ENCODE results near the gene POLE.

POLE gene

DNA sequence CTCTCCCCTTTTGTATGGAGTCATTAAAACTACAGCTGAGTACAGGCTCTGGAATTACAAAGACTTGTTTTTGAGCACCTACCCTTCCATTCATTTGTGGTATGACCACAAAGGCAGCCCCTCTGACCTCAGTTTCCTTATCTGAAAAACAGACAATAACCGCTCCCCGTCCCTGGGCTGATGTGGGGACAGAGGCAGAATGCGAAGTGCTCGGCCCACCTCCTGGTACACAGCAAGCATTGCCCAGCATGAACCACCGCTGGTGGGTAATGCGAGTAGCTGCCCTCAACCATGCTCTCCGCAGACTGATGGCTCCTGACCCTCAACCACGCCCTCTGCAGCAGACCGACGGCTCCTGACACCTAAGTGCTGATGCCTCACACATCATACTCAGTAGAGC lies 46.2 kb downstream of the POLE start:
- no peak for DNase-seq
- in situ Hi-C loops (cut with HindIII; ENCODE audit: low pct_ligation_motif_present, low pct_unique_long_range_greater_than_20kb, low sequenced_read_pairs) = no loop called here

DNA sequence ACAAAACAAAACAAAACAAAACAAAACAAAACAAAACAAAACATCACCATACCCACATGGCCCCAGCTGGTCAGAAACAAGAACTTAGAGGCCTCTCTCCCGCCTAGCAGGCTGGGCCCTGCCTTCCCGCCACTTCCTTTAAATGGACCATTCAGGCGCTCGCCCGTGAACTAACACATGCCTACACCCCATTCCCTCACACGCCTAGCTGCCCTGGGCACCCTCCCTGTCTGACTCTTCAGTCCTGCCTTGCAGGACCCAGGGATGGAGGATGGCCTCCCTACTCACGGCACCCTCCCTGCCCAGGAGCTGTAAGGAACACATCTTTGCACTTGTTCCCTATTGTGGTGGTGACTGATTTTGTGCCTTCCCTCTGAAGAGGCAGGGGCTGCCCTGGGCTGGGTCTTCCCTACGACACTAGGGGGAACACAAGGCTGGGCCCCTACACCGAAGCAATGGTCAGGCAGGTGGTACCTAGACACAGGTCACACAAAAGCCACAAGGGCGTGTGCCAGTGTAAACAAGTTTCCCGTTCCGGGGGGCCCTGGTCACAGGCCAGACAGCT lies 47.1 kb downstream of the POLE start:
- no peak for DNase-seq
- in situ Hi-C loops (cut with HindIII; ENCODE audit: low pct_ligation_motif_present, low pct_unique_long_range_greater_than_20kb, low sequenced_read_pairs) = no loop called here

DNA sequence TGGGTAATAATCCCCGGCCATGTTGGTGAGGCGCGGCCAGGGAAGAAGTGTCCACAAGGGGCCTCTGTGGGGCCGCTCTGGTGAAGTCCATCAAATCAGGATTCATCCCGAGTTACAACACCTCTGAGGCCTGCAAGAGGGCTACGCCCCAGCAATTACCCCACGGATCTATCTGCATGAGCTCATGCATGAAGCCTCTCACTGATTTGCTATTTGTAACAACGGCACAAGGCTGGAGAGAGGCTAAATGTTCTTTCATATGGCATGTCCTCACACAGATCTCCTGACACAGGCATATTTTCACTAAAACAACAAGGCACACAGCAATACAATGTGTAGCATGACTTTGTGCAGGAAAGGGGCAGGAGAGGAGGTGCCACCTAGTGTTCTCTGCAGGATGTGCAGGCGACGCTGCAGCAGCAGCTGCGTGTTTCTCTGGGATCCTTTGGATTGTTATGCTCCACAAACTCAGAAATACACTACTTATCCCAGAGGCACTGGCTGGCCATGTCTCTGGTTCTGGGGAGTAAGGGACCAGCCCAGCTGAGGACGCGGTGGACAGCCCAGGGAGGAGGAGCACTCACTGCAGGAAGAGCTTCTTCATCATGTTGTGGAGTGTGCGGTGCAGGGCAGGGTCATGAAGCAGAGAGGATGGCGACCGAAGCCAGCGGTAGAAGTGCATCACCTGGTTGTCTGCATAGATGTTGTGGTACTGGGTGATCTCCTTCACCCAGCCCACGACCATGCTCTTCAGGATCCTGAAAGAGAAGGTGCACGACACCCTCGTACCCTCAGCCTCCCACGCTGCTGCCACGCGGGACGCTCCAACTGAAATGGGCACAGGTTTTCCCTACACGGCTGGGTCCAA lies 48.4 kb downstream of the POLE start:
- in situ Hi-C loops (cut with HindIII; ENCODE audit: low pct_ligation_motif_present, low pct_unique_long_range_greater_than_20kb, low sequenced_read_pairs) = no loop called here
- DNase-seq = peak; percentile 47

DNA sequence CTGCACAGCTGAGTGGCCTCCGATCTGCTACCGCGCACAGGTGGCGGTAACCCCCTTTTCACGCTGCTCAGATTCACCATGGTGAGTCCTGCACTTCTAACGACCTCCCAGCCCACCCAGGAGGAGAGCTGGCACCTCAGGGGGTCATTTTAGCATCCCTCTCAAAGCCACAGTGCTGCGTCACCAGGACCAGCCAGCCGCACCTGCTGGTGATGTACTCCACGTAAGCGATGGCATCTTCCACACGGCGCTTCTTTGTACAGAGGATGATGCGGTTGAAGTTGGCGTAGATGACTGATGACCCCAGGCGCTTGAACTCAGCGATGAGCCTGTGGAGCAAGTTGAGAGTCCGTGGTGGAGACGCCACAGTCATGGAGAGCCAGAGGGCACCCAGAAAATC lies 49.3 kb downstream of the POLE start:
- in situ Hi-C loops (cut with HindIII; ENCODE audit: low pct_ligation_motif_present, low pct_unique_long_range_greater_than_20kb, low sequenced_read_pairs) = no loop called here

DNA sequence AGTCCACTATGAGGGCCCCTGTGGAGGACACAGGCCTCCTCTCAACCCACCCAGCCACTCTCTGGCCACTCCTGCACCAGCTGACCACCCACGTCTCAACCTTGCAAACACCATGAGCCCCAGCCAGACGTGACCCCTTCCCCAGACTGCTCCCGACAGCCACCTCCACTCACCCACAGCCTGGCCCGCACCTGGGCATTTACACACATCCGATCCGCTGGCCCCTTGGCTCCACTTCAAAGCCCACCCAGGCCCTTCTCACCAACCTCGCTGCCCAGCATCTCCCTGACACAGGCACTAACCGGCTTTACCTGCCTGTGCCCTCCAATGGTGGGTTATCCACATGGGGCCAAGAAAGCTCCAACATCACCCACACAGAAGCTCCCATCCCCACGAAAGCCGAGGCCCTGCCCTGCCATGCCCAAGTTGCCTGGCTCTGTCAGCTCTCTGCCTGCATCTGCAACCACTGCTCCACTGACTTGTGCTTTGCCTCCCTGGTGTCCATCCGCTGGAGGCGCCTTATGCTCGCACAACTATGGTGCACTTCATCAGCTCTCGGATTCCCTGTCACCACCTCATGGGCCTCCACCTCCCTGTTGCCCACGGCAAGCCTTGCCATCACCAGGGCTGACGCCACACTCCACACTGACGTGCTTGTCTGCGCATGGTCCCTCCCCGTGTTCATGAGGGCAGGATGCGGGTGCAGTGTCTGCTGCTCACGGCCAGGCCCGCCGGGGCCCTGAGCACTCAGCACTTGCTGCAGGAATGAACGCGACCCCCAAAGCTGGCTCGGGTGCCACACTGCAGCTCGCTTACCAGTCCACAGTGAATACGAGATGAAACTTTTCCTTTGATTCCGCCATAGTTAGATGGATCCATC lies 51.8 kb downstream of the POLE start:
- in situ Hi-C loops (cut with HindIII; ENCODE audit: low pct_ligation_motif_present, low pct_unique_long_range_greater_than_20kb, low sequenced_read_pairs) = no loop called here
- no peak for DNase-seq

More for the DNA sequence above, 49.3 kb downstream of the POLE start:
- DNase-seq = no peak

DNA sequence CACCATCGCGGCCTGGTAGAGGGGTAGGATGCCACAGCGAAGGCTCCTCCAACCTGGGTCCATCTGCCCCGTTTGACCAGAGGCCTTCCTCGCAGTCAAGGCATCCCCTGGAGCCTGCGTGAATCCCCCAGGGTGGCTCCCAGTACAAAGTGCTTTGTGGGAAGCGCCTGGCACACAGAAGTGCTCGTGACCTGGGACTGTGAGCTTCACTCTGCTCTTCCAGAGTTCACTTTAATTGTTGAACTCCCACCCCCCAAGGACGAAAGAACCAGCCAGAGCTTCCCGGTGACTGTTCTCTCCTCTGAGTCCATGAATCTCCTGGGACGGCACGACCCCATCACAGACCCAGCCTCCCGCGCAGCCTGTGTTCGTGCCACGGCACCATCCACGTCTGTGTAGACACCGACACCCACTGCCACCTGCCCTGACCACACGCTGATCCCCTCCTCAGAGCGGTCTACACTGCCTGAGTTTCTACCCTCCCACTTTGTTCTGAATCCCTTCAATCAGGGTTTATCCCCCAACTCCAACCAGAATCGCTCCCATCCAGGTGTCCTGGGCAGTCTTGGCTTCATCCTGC lies 52.6 kb downstream of the POLE start:
- in situ Hi-C loops (cut with HindIII; ENCODE audit: low pct_ligation_motif_present, low pct_unique_long_range_greater_than_20kb, low sequenced_read_pairs) = no loop called here
- DNase-seq = no peak

DNA sequence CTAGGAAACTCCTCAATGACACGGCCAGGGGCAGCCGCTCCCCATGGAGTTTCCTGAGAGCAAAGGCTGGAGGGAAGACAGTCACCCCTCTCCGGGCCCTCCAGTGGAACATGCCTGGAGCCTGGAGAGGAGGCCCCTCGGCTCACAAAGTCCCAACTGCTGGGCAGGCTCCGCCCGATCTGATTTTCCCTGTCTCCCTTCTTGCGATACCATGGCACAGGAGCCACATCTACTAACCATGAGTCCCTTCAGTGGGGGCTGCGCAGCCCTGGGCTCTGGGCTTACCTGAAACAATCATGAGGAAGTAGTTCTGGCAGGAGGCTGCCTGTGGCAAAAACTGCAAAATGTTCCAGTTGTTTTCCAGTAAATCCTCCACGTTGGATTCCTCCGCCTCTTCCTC lies 53.2 kb downstream of the POLE start:
- in situ Hi-C loops (cut with HindIII; ENCODE audit: low pct_ligation_motif_present, low pct_unique_long_range_greater_than_20kb, low sequenced_read_pairs) = no loop called here
- no peak for DNase-seq

DNA sequence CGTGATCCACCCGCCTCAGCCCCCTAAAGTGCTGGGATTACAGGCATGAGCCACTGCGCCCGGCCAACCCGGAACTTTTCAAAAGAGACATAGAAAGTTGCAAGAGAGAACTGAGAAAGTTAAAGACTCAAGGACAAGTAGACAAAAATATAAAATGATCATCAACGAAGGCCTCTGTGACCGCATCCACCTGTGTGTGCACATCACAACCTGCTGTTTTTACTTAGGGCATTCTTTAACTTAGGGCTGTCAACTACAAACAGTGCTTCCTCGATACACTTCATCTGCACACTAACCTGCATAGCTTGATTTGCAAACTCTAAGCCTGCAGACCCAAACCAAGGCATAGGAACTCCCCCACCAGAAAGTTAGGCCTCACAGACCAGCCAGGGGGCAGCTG lies 53.7 kb downstream of the POLE start:
- DNase-seq = no peak
- in situ Hi-C loops (cut with HindIII; ENCODE audit: low pct_ligation_motif_present, low pct_unique_long_range_greater_than_20kb, low sequenced_read_pairs) = no loop called here

DNA sequence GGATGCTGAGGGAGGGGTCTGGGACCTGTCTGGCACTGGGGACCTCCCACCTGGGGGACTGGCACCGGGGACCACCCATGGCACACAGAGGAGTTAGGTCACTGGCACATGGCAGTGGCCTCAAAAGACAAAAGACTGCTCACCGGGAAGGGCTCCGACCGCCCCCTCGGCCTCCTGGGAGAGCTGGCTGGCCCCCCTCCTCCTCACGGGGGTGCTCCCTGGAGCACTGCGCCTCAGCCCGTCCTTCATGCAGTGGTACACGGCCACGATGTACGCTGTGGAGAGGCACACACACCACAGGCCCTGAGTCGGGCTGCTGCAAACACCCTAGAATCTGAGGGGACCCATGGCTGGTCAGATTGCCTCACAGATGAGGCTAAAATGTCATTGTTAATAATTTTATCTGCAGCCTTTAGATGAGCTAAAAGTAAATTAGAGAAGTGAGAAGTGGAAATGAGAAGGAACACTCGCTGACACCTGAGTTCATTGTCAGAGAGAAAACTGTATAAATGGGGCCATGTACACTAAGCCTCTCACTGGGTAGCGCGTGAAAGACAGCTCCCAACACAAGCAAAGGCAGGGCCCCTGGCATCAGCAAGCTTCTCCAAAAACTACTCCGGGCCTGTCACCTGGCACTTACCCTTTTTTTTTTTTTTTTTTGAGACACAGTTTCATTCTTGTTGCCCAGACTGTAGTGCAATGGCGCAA lies 54.5 kb downstream of the POLE start:
- in situ Hi-C loops (cut with HindIII; ENCODE audit: low pct_ligation_motif_present, low pct_unique_long_range_greater_than_20kb, low sequenced_read_pairs) = no loop called here
- no peak for DNase-seq

DNA sequence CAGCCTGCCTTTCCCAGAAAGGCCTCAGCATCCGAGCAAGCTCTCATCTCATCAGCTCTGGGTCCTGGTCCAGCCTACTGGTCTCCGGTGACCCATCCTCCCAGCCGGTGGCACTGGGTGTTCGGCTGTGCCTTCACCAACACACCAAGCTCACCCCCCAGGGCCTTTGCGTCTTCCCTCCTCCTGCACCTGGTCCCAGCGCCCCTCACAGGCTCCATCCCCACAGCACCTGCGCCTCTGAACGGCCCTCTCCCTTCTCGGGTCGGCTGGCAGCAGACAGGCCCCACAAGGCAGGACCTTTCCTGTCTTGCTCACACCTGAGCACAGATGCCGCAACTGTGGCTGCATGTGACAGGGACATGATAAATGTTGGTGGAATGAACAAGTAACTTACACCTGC lies 55.5 kb downstream of the POLE start:
- DNase-seq = no peak
- in situ Hi-C loops (cut with HindIII; ENCODE audit: low pct_ligation_motif_present, low pct_unique_long_range_greater_than_20kb, low sequenced_read_pairs) = no loop called here

DNA sequence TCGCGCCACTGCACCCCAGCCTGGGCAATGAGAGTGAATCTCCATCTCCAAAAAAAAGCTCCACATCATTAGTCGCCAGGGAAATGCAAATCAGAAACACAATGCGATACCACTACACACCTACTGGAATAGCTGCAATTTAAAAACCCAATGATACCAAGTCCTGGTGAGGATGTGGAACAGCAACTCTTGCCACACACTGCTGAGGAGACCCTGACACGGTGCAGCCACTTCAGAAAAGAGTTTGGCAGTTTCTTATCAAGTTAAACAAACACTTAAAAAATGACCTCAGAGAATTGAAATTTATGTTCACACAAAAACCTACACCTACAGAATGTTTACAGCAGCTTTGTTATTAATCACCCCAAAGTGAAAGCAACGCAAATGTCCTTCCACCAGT lies 56.5 kb downstream of the POLE start:
- DNase-seq = no peak
- in situ Hi-C loops (cut with HindIII; ENCODE audit: low pct_ligation_motif_present, low pct_unique_long_range_greater_than_20kb, low sequenced_read_pairs) = no loop called here

DNA sequence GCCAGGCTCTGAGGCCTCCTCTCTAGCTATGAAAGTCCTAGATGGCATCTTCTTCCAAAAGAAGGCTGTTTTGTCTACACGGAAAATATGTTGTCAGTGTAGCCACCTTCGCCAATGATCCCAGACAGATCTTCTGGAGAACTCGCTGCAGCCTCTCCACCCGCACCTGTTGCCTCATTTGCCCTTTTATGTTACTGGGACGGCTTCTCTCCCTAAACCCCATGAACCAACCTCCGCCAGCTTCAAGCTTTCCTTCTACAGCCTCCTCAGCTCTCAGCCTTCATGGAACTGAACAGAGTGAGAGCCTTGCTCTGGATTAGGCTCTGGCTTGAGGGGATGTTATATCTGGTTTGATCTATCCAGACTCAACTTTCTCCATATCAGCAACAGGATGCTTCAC lies 57.8 kb downstream of the POLE start:
- in situ Hi-C loops (cut with HindIII; ENCODE audit: low pct_ligation_motif_present, low pct_unique_long_range_greater_than_20kb, low sequenced_read_pairs) = no loop called here
- DNase-seq = no peak

DNA sequence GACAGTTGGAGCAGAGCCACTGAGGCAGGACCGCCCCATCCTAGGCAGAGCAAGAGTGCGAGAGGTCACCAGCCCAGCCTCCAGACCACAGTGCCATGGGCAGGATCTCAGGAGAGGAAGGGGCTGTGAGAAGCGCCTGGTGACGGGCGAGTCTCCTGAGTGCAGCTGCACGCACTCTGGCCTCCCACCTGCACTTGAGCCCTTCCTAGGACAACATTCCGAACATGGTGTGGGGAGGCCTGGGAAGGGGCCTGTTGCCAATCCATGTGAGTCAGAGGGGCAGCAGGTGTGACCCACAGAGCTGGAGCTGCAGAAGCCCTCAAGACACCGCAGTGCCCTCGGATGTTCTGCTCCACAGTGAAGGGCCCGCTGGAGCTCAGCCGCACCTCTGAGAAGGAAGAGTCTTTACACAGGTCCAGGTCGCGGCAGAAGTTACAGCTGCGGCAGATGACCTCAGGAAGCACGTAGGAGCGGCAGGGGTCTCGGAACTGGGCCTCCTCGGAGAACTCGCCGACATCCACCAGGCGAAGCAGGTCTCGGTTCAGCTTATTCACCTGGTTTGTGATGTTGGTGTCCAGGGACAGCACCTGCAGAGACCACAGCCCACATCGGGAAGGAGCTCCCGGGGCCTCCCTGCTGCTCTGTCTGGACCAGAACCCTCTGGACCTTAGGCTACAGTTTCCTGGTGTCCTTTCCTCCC lies 61.3 kb downstream of the POLE start:
- in situ Hi-C loops (cut with HindIII; ENCODE audit: low pct_ligation_motif_present, low pct_unique_long_range_greater_than_20kb, low sequenced_read_pairs) = no loop called here
- DNase-seq = no peak

DNA sequence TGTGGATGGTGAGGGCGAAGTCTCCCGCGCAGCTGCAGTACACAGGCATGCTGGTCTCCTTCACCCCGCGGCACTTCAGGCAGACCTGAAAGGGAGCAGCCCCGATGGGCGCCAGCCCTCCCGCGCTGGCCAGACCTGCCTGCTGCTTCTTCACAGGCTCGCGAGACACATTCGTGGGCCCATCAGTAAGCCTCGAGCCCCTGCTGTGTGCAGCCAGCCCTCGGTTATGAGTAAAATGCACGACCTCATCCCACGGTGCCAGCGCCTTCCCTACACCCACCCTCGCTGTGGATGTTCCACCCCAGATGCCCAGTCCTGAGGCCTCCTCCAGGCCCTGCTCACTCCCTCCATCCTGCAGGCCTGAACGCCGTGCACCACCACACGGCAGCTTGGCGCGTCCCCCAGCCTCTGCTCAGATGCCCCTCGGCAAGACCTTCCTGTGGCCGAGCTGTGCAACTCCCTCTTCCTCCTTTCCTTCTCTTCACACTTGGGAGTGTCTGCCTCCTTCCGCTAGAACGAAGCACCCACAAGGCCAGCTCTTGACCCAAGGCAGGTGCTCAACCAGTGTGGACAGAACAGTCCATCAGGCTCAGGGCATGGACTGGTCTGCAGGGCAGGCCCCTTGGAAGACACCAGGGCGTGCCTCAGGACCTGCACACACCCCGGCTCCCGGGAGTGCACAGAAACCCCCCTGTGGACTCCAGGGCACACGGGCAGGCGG lies 62.1 kb downstream of the POLE start:
- no peak for DNase-seq
- in situ Hi-C loops (cut with HindIII; ENCODE audit: low pct_ligation_motif_present, low pct_unique_long_range_greater_than_20kb, low sequenced_read_pairs) = loop anchor here (25.0 kb wide), 1 partner anchor 488 kb away; the partner anchor contains the start of genes DDX51 and NOC4L

DNA sequence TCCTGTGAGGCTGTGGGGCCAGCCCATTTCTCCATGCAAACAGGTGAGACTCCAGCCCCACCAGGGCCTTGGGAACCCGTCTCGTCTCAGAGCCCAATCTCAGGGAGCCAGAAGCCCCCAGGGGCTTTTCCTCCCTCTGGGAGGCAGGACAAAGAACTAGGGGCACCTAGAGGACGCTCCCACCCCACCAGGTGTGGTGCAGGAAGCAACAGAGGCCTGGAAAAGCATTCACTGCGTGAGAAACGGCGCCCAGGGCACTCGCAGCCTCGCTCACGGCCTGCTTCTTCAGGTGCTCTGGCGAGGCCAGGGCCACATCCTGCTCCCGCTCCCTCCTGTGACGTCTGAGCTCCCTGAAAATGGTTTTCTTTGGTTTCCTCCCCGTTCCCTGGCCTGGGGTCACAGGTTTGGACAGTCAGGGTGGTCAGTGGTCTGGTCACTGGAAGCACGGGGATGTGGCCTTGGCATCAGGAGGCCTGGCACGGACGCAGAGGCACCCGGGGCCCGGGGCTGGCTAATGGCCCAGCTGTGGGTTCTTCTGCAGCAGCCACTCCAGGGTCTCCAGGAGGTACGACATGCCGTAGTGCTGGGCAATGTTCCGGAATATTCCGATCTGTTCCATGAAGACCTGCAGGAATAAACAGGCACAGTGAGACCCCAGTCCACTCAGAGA lies 62.8 kb downstream of the POLE start:
- in situ Hi-C loops (cut with HindIII; ENCODE audit: low pct_ligation_motif_present, low pct_unique_long_range_greater_than_20kb, low sequenced_read_pairs) = loop anchor here (25.0 kb wide), 1 partner anchor 487 kb away; the partner anchor contains the start of genes DDX51 and NOC4L
- DNase-seq = no peak

DNA sequence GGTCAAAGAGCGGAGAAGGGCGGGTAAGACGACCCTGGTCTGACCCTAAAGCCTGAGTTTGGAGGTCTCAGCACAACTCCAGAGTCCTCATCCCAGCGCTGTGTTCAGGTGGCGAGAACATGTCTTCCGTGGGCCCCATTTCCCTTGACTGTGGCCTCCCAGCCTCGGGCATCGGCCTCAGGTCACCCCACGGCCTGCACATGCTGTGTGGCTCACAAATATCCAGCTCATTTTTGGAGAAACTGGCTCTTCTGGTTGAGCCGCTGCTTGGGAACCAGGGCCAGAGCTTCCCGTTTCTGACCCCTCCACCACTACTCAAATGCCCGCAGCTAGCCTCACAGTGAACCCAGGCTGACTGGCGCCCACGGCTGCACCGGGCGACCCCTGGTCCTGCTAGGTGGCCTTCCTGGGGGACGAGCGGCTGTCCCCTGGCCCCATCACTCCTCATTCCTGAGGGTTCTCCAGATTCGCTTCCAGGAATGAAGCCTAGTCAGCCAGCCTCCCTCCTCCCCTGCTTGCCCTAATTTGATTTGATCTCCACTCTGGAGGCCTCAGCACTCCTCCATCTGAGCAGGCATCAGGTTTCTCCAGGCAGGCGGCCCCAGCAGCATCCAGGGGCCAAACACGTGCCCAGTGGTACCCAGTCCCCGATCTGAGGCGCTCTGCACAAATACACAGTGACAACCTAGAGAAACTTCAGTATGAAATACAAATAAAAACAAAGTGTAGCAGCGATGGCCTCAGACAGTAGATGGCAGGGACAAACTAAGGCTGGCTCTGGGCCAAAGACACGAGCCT lies 63.9 kb downstream of the POLE start:
- DNase-seq = no peak
- in situ Hi-C loops (cut with HindIII; ENCODE audit: low pct_ligation_motif_present, low pct_unique_long_range_greater_than_20kb, low sequenced_read_pairs) = loop anchor here (25.0 kb wide), 1 partner anchor 486 kb away; the partner anchor contains the start of genes DDX51 and NOC4L

All from ACHN (cell line).